ENCODE results near the gene TMPRSS2.

Gene TMPRSS2

DNA sequence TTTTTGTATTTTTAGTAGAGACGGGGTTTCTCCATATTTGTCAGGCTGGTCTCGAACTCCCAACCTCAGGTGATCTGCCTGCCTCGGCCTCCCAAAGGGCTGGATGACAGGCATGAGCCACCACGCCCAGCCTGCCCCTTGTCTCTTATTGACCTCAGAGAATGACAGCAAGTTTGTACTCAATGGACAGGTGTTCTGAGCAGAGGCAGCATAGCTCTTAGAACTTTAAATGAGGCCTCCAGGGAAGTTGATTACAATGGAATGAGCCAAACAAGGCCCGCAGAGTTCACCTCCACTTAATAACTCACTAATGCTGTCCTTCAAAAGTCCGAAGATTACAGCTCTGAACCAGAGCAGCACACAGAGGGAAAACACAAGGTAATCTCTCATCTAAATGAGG, 10.9 kb downstream of the TMPRSS2 start:
- H3K4me3 ChIP-seq (ENCODE audit: low read length in 2 of 2) = no peak overlapping the region
- no peak overlapping the region for H3K18ac ChIP-seq (ENCODE audit: low read length)
- H3K79me1 ChIP-seq (ENCODE audit: low read depth, low read length) = no peaks in the 10 kb centered on the region
- H3K14ac ChIP-seq (ENCODE audit: low read length) = no peak overlapping the region
- no peak overlapping the region for H2BK120ac ChIP-seq (ENCODE audit: low read depth, low read length)
- no peak overlapping the region for H2AFZ ChIP-seq (ENCODE audit: low read length)
- H3K4me2 ChIP-seq (ENCODE audit: insufficient read depth, low read length, poor library complexity, severe bottlenecking) = no peak overlapping the region
- H4K8ac ChIP-seq (ENCODE audit: low read depth, low read length) = no peak overlapping the region
- no peaks in the 10 kb centered on the region for H3K4me1 ChIP-seq (ENCODE audit: control insufficient read depth in 2 of 2, insufficient read depth in 1 of 2, low read depth in 1 of 2, low read length in 2 of 2)
- H4K91ac ChIP-seq (ENCODE audit: low read depth, low read length, poor library complexity) = no peak overlapping the region
- no peaks in the 10 kb centered on the region for H3K36me3 ChIP-seq (replicated peaks in 1 of 2; ENCODE audit: control insufficient read depth in 2 of 2, insufficient read depth in 2 of 2, low read length in 2 of 2)
- no peak overlapping the region for H2AK5ac ChIP-seq (ENCODE audit: low read depth, low read length)
- H3K23ac ChIP-seq (ENCODE audit: low read depth, low read length, poor library complexity) = no peak overlapping the region
- no CpG with 5 or more reads among the region's 6 CpGs for WGBS, 2 donors (ENCODE audit: extremely low coverage in 2 of 2, insufficient read length in 2 of 2, insufficient replicate concordance in 1 of 2)
- no peak overlapping the region for H3K4ac ChIP-seq (ENCODE audit: low read length)
- H3K27me3 ChIP-seq (ENCODE audit: control insufficient read depth in 3 of 3, insufficient read depth in 3 of 3, low read depth in 1 of 3, low read length in 3 of 3) = peaks cover 0 to 8% (median 0%) of the 10 kb centered on the region in 3 experiments
- no peak overlapping the region for H2BK5ac ChIP-seq (ENCODE audit: low read length)
- no peak overlapping the region for H3K27ac ChIP-seq (replicated peaks; ENCODE audit: low read length)
- H3K9me3 ChIP-seq (replicated peaks in 1 of 2; ENCODE audit: control insufficient read depth in 2 of 2, insufficient read depth in 1 of 2, low read depth in 1 of 2, low read length in 2 of 2) = no peaks in the 10 kb centered on the region
- no peak overlapping the region for H2BK12ac ChIP-seq (ENCODE audit: low read length)
- H2BK15ac ChIP-seq (ENCODE audit: low read length) = no peak overlapping the region
- no peak overlapping the region for H3K9ac ChIP-seq (ENCODE audit: low read depth, low read length, poor library complexity)
- no peak for DNase-seq (ENCODE audit: low spot score)

DNA sequence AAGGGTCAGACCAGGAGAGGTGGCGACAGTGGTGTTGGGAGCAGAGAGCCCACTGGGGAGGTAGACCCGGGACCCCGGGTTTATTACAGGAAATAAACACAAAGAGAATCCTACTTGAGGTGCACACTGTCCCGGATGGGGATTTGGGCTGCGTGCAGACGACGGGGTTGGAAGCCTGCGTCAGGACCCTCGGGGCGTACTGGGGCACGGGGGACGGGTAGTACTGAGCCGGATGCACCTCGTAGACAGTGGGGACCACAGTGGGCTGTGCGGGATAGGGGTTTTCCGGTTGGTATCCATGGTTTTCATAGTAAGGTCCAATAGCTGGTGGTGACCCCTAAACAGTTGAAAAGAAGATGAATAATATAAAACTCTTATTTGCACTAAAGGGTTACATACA, 13.7 kb downstream of the TMPRSS2 start:
- Histone ChIP-seq H3K27me3 (ENCODE audit: control insufficient read depth in 3 of 3, insufficient read depth in 3 of 3, low read depth in 1 of 3, low read length in 3 of 3) (no peaks in the 10 kb centered on the region), H2AFZ (ENCODE audit: low read length) (no peak overlapping the region), H3K79me1 (ENCODE audit: low read depth, low read length) (no peaks in the 10 kb centered on the region), H3K23ac (ENCODE audit: low read depth, low read length, poor library complexity) (no peak overlapping the region), H2BK5ac (ENCODE audit: low read length) (peak overlapping the region; percentile 53), H2BK120ac (ENCODE audit: low read depth, low read length) (no peak overlapping the region), H4K91ac (ENCODE audit: low read depth, low read length, poor library complexity) (no peak overlapping the region), H2AK5ac (ENCODE audit: low read depth, low read length) (peak overlapping the region; percentile 56), H3K4ac (ENCODE audit: low read length) (no peak overlapping the region), H3K36me3 (replicated peaks in 1 of 2; ENCODE audit: control insufficient read depth in 2 of 2, insufficient read depth in 2 of 2, low read length in 2 of 2) (no peaks in the 10 kb centered on the region), H2BK12ac (ENCODE audit: low read length) (no peak overlapping the region), H3K4me3 (ENCODE audit: low read length in 2 of 2) (no peak overlapping the region), H3K9me3 (replicated peaks in 1 of 2; ENCODE audit: control insufficient read depth in 2 of 2, insufficient read depth in 1 of 2, low read depth in 1 of 2, low read length in 2 of 2) (no peaks in the 10 kb centered on the region), H4K8ac (ENCODE audit: low read depth, low read length) (peak overlapping the region; percentile 17), H3K18ac (ENCODE audit: low read length) (peak overlapping the region; percentile 71), H3K9ac (ENCODE audit: low read depth, low read length, poor library complexity) (peak overlapping the region; percentile 44), H3K4me1 (ENCODE audit: control insufficient read depth in 2 of 2, insufficient read depth in 1 of 2, low read depth in 1 of 2, low read length in 2 of 2) (no peaks in the 10 kb centered on the region), H3K14ac (ENCODE audit: low read length) (no peak overlapping the region), H2BK15ac (ENCODE audit: low read length) (peak overlapping the region; percentile 67), H3K4me2 (ENCODE audit: insufficient read depth, low read length, poor library complexity, severe bottlenecking) (no peak overlapping the region), H3K27ac (replicated peaks; ENCODE audit: low read length) (no peak overlapping the region)
- DNase-seq (ENCODE audit: low spot score) = no peak
- no CpG with 5 or more reads among the region's 16 CpGs for WGBS, 2 donors (ENCODE audit: extremely low coverage in 2 of 2, insufficient read length in 2 of 2, insufficient replicate concordance in 1 of 2)

- DNase-seq (ENCODE audit: low spot score) = no peak
- H3K4ac ChIP-seq (ENCODE audit: low read length) = no peak overlapping the region
- no peak overlapping the region for H2AFZ ChIP-seq (ENCODE audit: low read length)
- no peak overlapping the region for H2BK5ac ChIP-seq (ENCODE audit: low read length)
- no peak overlapping the region for H2BK120ac ChIP-seq (ENCODE audit: low read depth, low read length)
- no peak overlapping the region for H3K27ac ChIP-seq (replicated peaks; ENCODE audit: low read length)
- no peaks in the 10 kb centered on the region for H3K9me3 ChIP-seq (replicated peaks in 1 of 2; ENCODE audit: control insufficient read depth in 2 of 2, insufficient read depth in 1 of 2, low read depth in 1 of 2, low read length in 2 of 2)
- H3K27me3 ChIP-seq (ENCODE audit: control insufficient read depth in 3 of 3, insufficient read depth in 3 of 3, low read depth in 1 of 3, low read length in 3 of 3) = no peaks in the 10 kb centered on the region
- no peak overlapping the region for H2BK15ac ChIP-seq (ENCODE audit: low read length)
- H2BK12ac ChIP-seq (ENCODE audit: low read length) = no peak overlapping the region
- no peak overlapping the region for H4K91ac ChIP-seq (ENCODE audit: low read depth, low read length, poor library complexity)
- H3K4me1 ChIP-seq (ENCODE audit: control insufficient read depth in 2 of 2, insufficient read depth in 1 of 2, low read depth in 1 of 2, low read length in 2 of 2) = no peaks in the 10 kb centered on the region
- H3K18ac ChIP-seq (ENCODE audit: low read length) = no peak overlapping the region
- H3K4me3 ChIP-seq (ENCODE audit: low read length in 2 of 2) = no peak overlapping the region
- no peak overlapping the region for H3K14ac ChIP-seq (ENCODE audit: low read length)
- H4K8ac ChIP-seq (ENCODE audit: low read depth, low read length) = no peak overlapping the region
- no CpG with 5 or more reads among the region's 6 CpGs for WGBS, 2 donors (ENCODE audit: extremely low coverage in 2 of 2, insufficient read length in 2 of 2, insufficient replicate concordance in 1 of 2)
- H3K23ac ChIP-seq (ENCODE audit: low read depth, low read length, poor library complexity) = no peak overlapping the region
- no peak overlapping the region for H3K4me2 ChIP-seq (ENCODE audit: insufficient read depth, low read length, poor library complexity, severe bottlenecking)
- H2AK5ac ChIP-seq (ENCODE audit: low read depth, low read length) = no peak overlapping the region
- H3K36me3 ChIP-seq (replicated peaks in 1 of 2; ENCODE audit: control insufficient read depth in 2 of 2, insufficient read depth in 2 of 2, low read length in 2 of 2) = no peaks in the 10 kb centered on the region
- H3K79me1 ChIP-seq (ENCODE audit: low read depth, low read length) = no peaks in the 10 kb centered on the region
- H3K9ac ChIP-seq (ENCODE audit: low read depth, low read length, poor library complexity) = no peak overlapping the region
Measured at GRCh38 chr21:41491412-41491811, 16.5 kb downstream of the TMPRSS2 start.

GRCh38 chr21:41490330-41490729, 17.6 kb downstream of the TMPRSS2 start:
- Histone ChIP-seq H3K14ac (ENCODE audit: low read length) (no peak overlapping the region), H3K9ac (ENCODE audit: low read depth, low read length, poor library complexity) (no peak overlapping the region), H4K91ac (ENCODE audit: low read depth, low read length, poor library complexity) (no peak overlapping the region), H2BK12ac (ENCODE audit: low read length) (no peak overlapping the region), H3K27me3 (ENCODE audit: control insufficient read depth in 3 of 3, insufficient read depth in 3 of 3, low read depth in 1 of 3, low read length in 3 of 3) (no peaks in the 10 kb centered on the region), H2BK15ac (ENCODE audit: low read length) (no peak overlapping the region), H3K4ac (ENCODE audit: low read length) (no peak overlapping the region), H3K79me1 (ENCODE audit: low read depth, low read length) (no peaks in the 10 kb centered on the region), H3K4me2 (ENCODE audit: insufficient read depth, low read length, poor library complexity, severe bottlenecking) (no peak overlapping the region), H3K4me1 (ENCODE audit: control insufficient read depth in 2 of 2, insufficient read depth in 1 of 2, low read depth in 1 of 2, low read length in 2 of 2) (no peaks in the 10 kb centered on the region), H3K4me3 (ENCODE audit: low read length in 2 of 2) (no peak overlapping the region), H3K9me3 (replicated peaks in 1 of 2; ENCODE audit: control insufficient read depth in 2 of 2, insufficient read depth in 1 of 2, low read depth in 1 of 2, low read length in 2 of 2) (no peaks in the 10 kb centered on the region), H3K18ac (ENCODE audit: low read length) (no peak overlapping the region), H3K27ac (replicated peaks; ENCODE audit: low read length) (no peak overlapping the region), H3K36me3 (replicated peaks in 1 of 2; ENCODE audit: control insufficient read depth in 2 of 2, insufficient read depth in 2 of 2, low read length in 2 of 2) (no peaks in the 10 kb centered on the region), H2BK5ac (ENCODE audit: low read length) (no peak overlapping the region), H2AFZ (ENCODE audit: low read length) (no peak overlapping the region), H4K8ac (ENCODE audit: low read depth, low read length) (no peak overlapping the region), H2AK5ac (ENCODE audit: low read depth, low read length) (no peak overlapping the region), H3K23ac (ENCODE audit: low read depth, low read length, poor library complexity) (no peak overlapping the region), H2BK120ac (ENCODE audit: low read depth, low read length) (no peak overlapping the region)
- DNase-seq (ENCODE audit: low spot score) = no peak
- WGBS, 2 donors (ENCODE audit: extremely low coverage in 2 of 2, insufficient read length in 2 of 2, insufficient replicate concordance in 1 of 2) = no CpG with 5 or more reads among the region's 4 CpGs

Data from neuronal stem cell (in vitro differentiated cells).